GM19438 (cell line): ENCODE data around the gene SFR1.

Experiments used
- ATAC-seq: cut with Tn5 transposase; IDR thresholded peaks from one replicate; pipeline ENCODE4 v1.9.1; 2021; ENCODE audit warnings: low read depth; ENCODE audit not compliant: unreplicated experiment

The SFR1 gene

GRCh38 chr10:104121485-104122224 lies at the start of gene SFR1:
Gene SFR1, plus strand, starts transcription at chr10:104122171. Its CDS starts 13 bp downstream, at chr10:104122184.
- ATAC-seq, result peak; percentile 79

GRCh38 chr10:104072786-104073185 lies 49.2 kb upstream of the SFR1 start:
- no peak for ATAC-seq

GRCh38 chr10:104074505-104074904 lies 47.5 kb upstream of the SFR1 start:
- ATAC-seq, result no peak

GRCh38 chr10:104076743-104077160 lies 45.2 kb upstream of the SFR1 start:
- no peak for ATAC-seq

GRCh38 chr10:104077247-104077646 lies 44.7 kb upstream of the SFR1 start:
- no peak for ATAC-seq

GRCh38 chr10:104077663-104078151 lies 44.3 kb upstream of the SFR1 start:
- no peak for ATAC-seq

- no peak for ATAC-seq
Measured at GRCh38 chr10:104080762-104081161, 41.2 kb upstream of the SFR1 start.

- no peak for ATAC-seq
Measured at GRCh38 chr10:104081998-104082397, 40.0 kb upstream of the SFR1 start.

GRCh38 chr10:104084482-104085142 lies 37.4 kb upstream of the SFR1 start:
- ATAC-seq, result no peak

GRCh38 chr10:104085801-104086400 lies 36.1 kb upstream of the SFR1 start, which contains the start of gene COL17A1:
Gene COL17A1, minus strand, starts transcription at chr10:104085880. Its CDS starts 5,207 bp downstream, at chr10:104080673.
- no peak for ATAC-seq

GRCh38 chr10:104088239-104088638 lies 33.7 kb upstream of the SFR1 start:
- no peak for ATAC-seq

- ATAC-seq, result no peak
Measured at GRCh38 chr10:104089621-104090020, 32.4 kb upstream of the SFR1 start.

GRCh38 chr10:104090611-104091010 lies 31.4 kb upstream of the SFR1 start:
- no peak for ATAC-seq

- no peak for ATAC-seq
Measured at GRCh38 chr10:104092749-104093148, 29.2 kb upstream of the SFR1 start.

GRCh38 chr10:104096692-104097091 lies 25.3 kb upstream of the SFR1 start:
- no peak for ATAC-seq

GRCh38 chr10:104098358-104098925 lies 23.5 kb upstream of the SFR1 start:
- no peak for ATAC-seq

GRCh38 chr10:104099269-104099668 lies 22.7 kb upstream of the SFR1 start:
- no peak for ATAC-seq

GRCh38 chr10:104099941-104100340 lies 22.0 kb upstream of the SFR1 start:
- ATAC-seq, result no peak

- ATAC-seq, result no peak
Measured at GRCh38 chr10:104100795-104101194, 21.2 kb upstream of the SFR1 start.

- ATAC-seq, result no peak
Measured at GRCh38 chr10:104101902-104102301, 20.1 kb upstream of the SFR1 start.

GRCh38 chr10:104103956-104104355 lies 18.0 kb upstream of the SFR1 start:
- no peak for ATAC-seq
